Tibial nerve (tissue), 4 donors: ENCODE measurements around the gene PIK3C3. TPM values are rescaled to one million over a fixed set of nuclear protein-coding genes. Genes with fewer than 3 reads are reported as not detected.

Source experiments
- DNase-seq, 2 donors: peaks; one replicate each; pipeline ENCODE4 v3.0.0-alpha.2; 2019; ENCODE audit warnings: low spot score in 2 of 2
- H3K27ac ChIP-seq, 4 donors: fragments of 200-600 bp; sonication (generic) in 3 of 4; one replicate each; pipeline ENCODE4 v1.5.1; 2017 to 2019; ENCODE audit warnings: mild to moderate bottlenecking in 1 of 4
- H3K27me3 ChIP-seq, 2 donors: fragments of 200-600 bp; sonication (generic) in 1 of 2; one replicate each; pipeline versions ENCODE4 v1.5.1 to v1.6.0; 2017 to 2019
- H3K36me3 ChIP-seq, 3 donors: fragments of 200-600 bp; sonication (generic); one replicate each; pipeline ENCODE4 v1.5.1; 2018 to 2019
- H3K4me1 ChIP-seq, 4 donors: fragments of 200-600 bp; sonication (generic) in 3 of 4; one replicate each; pipeline ENCODE4 v1.5.1; 2017 to 2019
- H3K4me3 ChIP-seq, 4 donors: fragments of 200-600 bp; sonication (generic) in 3 of 4; one replicate each; pipeline ENCODE4 v1.5.1; 2017 to 2019; ENCODE audit warnings: mild to moderate bottlenecking in 1 of 4, moderate library complexity in 1 of 4
- H3K9me3 ChIP-seq, 4 donors: fragments of 200-600 bp; sonication (generic) in 3 of 4; one replicate each; pipeline ENCODE4 v1.5.1; 2017 to 2019
- CTCF ChIP-seq, 5 experiments: fragments of 200-600 bp in 3 of 5; fragments of 450-650 bp in 2 of 5; sonication (generic) in 3 of 5; IDR thresholded peaks; one replicate each; pipeline ENCODE4 v1.5.1; 2016 to 2019; ENCODE audit warnings: antibody characterized with exemption in 5 of 5, mild to moderate bottlenecking in 3 of 5, moderate library complexity in 2 of 5
- EP300 ChIP-seq, 2 donors: sonication (generic); formaldehyde crosslinking; IDR thresholded peaks; one replicate each; pipeline ENCODE4 v1.6.1; 2017; ENCODE audit warnings: antibody characterized with exemption in 2 of 2, mild to moderate bottlenecking in 1 of 2
- POLR2A ChIP-seq, 2 donors: fragments of 450-650 bp; IDR thresholded peaks; one replicate each; pipeline ENCODE4 v1.6.1; 2017; ENCODE audit warnings: antibody characterized with exemption in 2 of 2, mild to moderate bottlenecking in 2 of 2, moderate library complexity in 2 of 2
- WGBS, 2 donors: methylation state at CpG; one replicate each; pipeline ENCODE4 v1.1.5; 2018; 5-methylcytosine and 5-hydroxymethylcytosine counted together
- total RNA-seq, 4 donors: library from RNA; depleted of rRNA; stranded (reverse); fragments of >200 nt; gene quantifications; one replicate each; pipeline ENCODE4 v1.1.0, GENCODE V29; 2016

The PIK3C3 gene
- total RNA-seq, 4 donors from 2014 or later: 46.7 to 87.7 (median 52.5) TPM

- peaks cover 0 to 18% (median 0%) of the 10 kb centered on the region in 4 donors for H3K4me1 ChIP-seq
- H3K27ac ChIP-seq: no peak overlapping the region
- H3K9me3 ChIP-seq: no peaks in the 10 kb centered on the region
- no peak overlapping the region for H3K4me3 ChIP-seq
- peaks cover 0 to 25% (median 0%) of the 10 kb centered on the region in 3 donors for H3K36me3 ChIP-seq
- no peak for TF ChIP-seq POLR2A (IDR thresholded peaks at IDR 0.05)
- TF ChIP-seq CTCF (IDR thresholded peaks at IDR 0.05): peak; percentile 69 to 79 (median 72)
- WGBS, 2 donors: 20 to 26% methylated on average over 5 of the region's 5 CpGs
- peak in 1 of 2 donors; percentile 24 for DNase-seq
- no peaks in the 10 kb centered on the region for H3K27me3 ChIP-seq
Measured at GRCh38 chr18:42053188-42053781, 98.3 kb downstream of the PIK3C3 start.

GRCh38 chr18:42064109-42064508 is 109.1 kb downstream of the PIK3C3 start:
- Histone ChIP-seq H3K36me3 (peaks cover 0 to 51% (median 0%) of the 10 kb centered on the region in 3 donors), H3K27me3 (no peaks in the 10 kb centered on the region), H3K27ac (no peak overlapping the region), H3K4me1 (no peaks in the 10 kb centered on the region), H3K4me3 (no peak overlapping the region), H3K9me3 (no peaks in the 10 kb centered on the region)
- DNase-seq: no peak
- no peak for TF ChIP-seq CTCF (IDR thresholded peaks at IDR 0.05)
- TF ChIP-seq EP300 (IDR thresholded peaks at IDR 0.05): no peak
- no peak for TF ChIP-seq POLR2A (IDR thresholded peaks at IDR 0.05)

GRCh38 chr18:42067518-42067917 is 112.5 kb downstream of the PIK3C3 start:
- DNase-seq: no peak
- Histone ChIP-seq H3K4me1 (no peaks in the 10 kb centered on the region), H3K27ac (no peak overlapping the region), H3K36me3 (peaks cover 0 to 72% (median 0%) of the 10 kb centered on the region in 3 donors), H3K27me3 (no peaks in the 10 kb centered on the region), H3K4me3 (no peak overlapping the region), H3K9me3 (no peaks in the 10 kb centered on the region)
- 76 to 83% methylated on average over 4 of the region's 4 CpGs for WGBS, 2 donors
- TF ChIP-seq POLR2A (IDR thresholded peaks at IDR 0.05) (no peak), CTCF (IDR thresholded peaks at IDR 0.05) (no peak), EP300 (IDR thresholded peaks at IDR 0.05) (no peak)

GRCh38 chr18:42068030-42068429 is 113.0 kb downstream of the PIK3C3 start:
- Histone ChIP-seq H3K36me3 (peaks cover 0 to 77% (median 0%) of the 10 kb centered on the region in 3 donors), H3K4me3 (no peak overlapping the region), H3K27ac (no peak overlapping the region), H3K4me1 (no peaks in the 10 kb centered on the region), H3K9me3 (no peaks in the 10 kb centered on the region), H3K27me3 (no peaks in the 10 kb centered on the region)
- 80 to 84% methylated on average over 3 of the region's 3 CpGs for WGBS, 2 donors
- DNase-seq: no peak
- TF ChIP-seq POLR2A (IDR thresholded peaks at IDR 0.05): no peak
- TF ChIP-seq CTCF (IDR thresholded peaks at IDR 0.05): no peak
- TF ChIP-seq EP300 (IDR thresholded peaks at IDR 0.05): no peak

- H3K27ac ChIP-seq: no peak overlapping the region
- peaks cover 0 to 85% (median 0%) of the 10 kb centered on the region in 3 donors for H3K36me3 ChIP-seq
- H3K27me3 ChIP-seq: no peaks in the 10 kb centered on the region
- no peaks in the 10 kb centered on the region for H3K9me3 ChIP-seq
- H3K4me1 ChIP-seq: no peaks in the 10 kb centered on the region
- no peak for DNase-seq
- no peak overlapping the region for H3K4me3 ChIP-seq
- no peak for TF ChIP-seq EP300 (IDR thresholded peaks at IDR 0.05)
- TF ChIP-seq CTCF (IDR thresholded peaks at IDR 0.05): no peak
- TF ChIP-seq POLR2A (IDR thresholded peaks at IDR 0.05): no peak
Measured at GRCh38 chr18:42069036-42069435, 114.0 kb downstream of the PIK3C3 start.
